H9 (cell line): ENCODE measurements around the gene ETV3L. TPM values are rescaled to one million over a fixed set of nuclear protein-coding genes. Genes with fewer than 3 reads are reported as not detected.
A peak's percentile ranks its signal among the peaks of the same experiment; 100 is the strongest.

Experiments used
- DNase-seq: peaks from one replicate; pipeline ENCODE4 v3.0.0-alpha.2; 2017
- H2AFZ ChIP-seq: one replicate; pipeline ENCODE4 v1.6.1; 2013; ENCODE audit warnings: mild to moderate bottlenecking, low read length, control low read depth, moderate library complexity
- H2AK5ac ChIP-seq: 2 replicates; pipeline ENCODE4 v1.6.1; 2013; ENCODE audit warnings: low read length, control low read depth, mixed read lengths; ENCODE audit not compliant: insufficient read length
- H2BK120ac ChIP-seq: one replicate; pipeline ENCODE4 v1.6.1; 2013; ENCODE audit warnings: low read depth, mild to moderate bottlenecking, low read length, control low read depth, inconsistent platforms; ENCODE audit not compliant: poor library complexity, severe bottlenecking
- H2BK12ac ChIP-seq: 2 replicates; pipeline ENCODE4 v1.6.1; 2013; ENCODE audit warnings: low read length, control low read depth, mixed read lengths, low read depth; ENCODE audit not compliant: insufficient read length
- H2BK15ac ChIP-seq: 2 replicates; pipeline ENCODE4 v1.6.1; 2013; ENCODE audit warnings: low read depth, low read length, control low read depth
- H2BK20ac ChIP-seq: one replicate; pipeline ENCODE4 v1.6.1; 2013; ENCODE audit warnings: low read depth, mild to moderate bottlenecking, low read length, control low read depth, inconsistent platforms; ENCODE audit not compliant: poor library complexity, severe bottlenecking
- H2BK5ac ChIP-seq: 2 replicates; pipeline ENCODE4 v1.6.1; 2013; ENCODE audit warnings: low read length, control low read depth, mixed read lengths; ENCODE audit not compliant: insufficient read length
- H3K14ac ChIP-seq: 2 replicates; pipeline ENCODE4 v1.6.1; 2013; ENCODE audit warnings: low read length, control low read depth; ENCODE audit not compliant: insufficient read depth
- H3K18ac ChIP-seq: 2 replicates; pipeline ENCODE4 v1.6.1; 2013; ENCODE audit warnings: low read depth, mild to moderate bottlenecking, mixed read lengths, low read length, control low read depth; ENCODE audit not compliant: insufficient read length
- H3K23ac ChIP-seq: 2 replicates; pipeline ENCODE4 v1.6.1; 2013; ENCODE audit warnings: low read length, control low read depth, mixed read lengths, low read depth; ENCODE audit not compliant: insufficient read length
- H3K23me2 ChIP-seq: 2 replicates; pipeline ENCODE4 v1.6.1; 2013; ENCODE audit warnings: low read depth, mild to moderate bottlenecking, mixed read lengths, low read length, control low read depth; ENCODE audit not compliant: insufficient read length, poor library complexity, severe bottlenecking
- H3K27ac ChIP-seq: 2 replicates; pipeline ENCODE4 v1.5.1; 2013; ENCODE audit warnings: low read length, control low read depth, mixed read lengths, low read depth; ENCODE audit not compliant: insufficient read length
- H3K27me3 ChIP-seq: 2 replicates; pipeline ENCODE4 v1.6.1; 2013; ENCODE audit warnings: low read length, control low read depth, inconsistent platforms; ENCODE audit not compliant: insufficient read depth
- H3K4ac ChIP-seq: 2 replicates; pipeline ENCODE4 v1.6.1; 2013; ENCODE audit warnings: low read depth, mild to moderate bottlenecking, control low read depth, inconsistent platforms, low read length, moderate library complexity
- H3K4me1 ChIP-seq: 2 replicates; pipeline ENCODE4 v1.6.1; 2013; ENCODE audit warnings: low read length, control low read depth, inconsistent platforms; ENCODE audit not compliant: insufficient read depth
- H3K4me2 ChIP-seq: 2 replicates; pipeline ENCODE4 v1.6.1; 2013; ENCODE audit warnings: low read length, control low read depth, mixed read lengths; ENCODE audit not compliant: insufficient read length, insufficient read depth
- H3K56ac ChIP-seq: 2 replicates; pipeline ENCODE4 v1.6.1; 2013; ENCODE audit warnings: low read depth, mild to moderate bottlenecking, mixed read lengths, low read length, control low read depth; ENCODE audit not compliant: insufficient read length
- H3K79me1 ChIP-seq: 2 replicates; pipeline ENCODE4 v1.6.1; 2013; ENCODE audit warnings: low read depth, mild to moderate bottlenecking, moderate library complexity, low read length, control low read depth, inconsistent platforms; ENCODE audit not compliant: insufficient read depth, poor library complexity, severe bottlenecking
- H3K79me2 ChIP-seq: 2 replicates; pipeline ENCODE4 v1.6.1; 2013; ENCODE audit warnings: low read length, control low read depth, inconsistent platforms; ENCODE audit not compliant: insufficient read depth
- H3K9ac ChIP-seq: 2 replicates; pipeline ENCODE4 v1.6.1; 2013; ENCODE audit warnings: low read length, control low read depth, mixed read lengths; ENCODE audit not compliant: insufficient read length; ENCODE audit errors: extremely low read depth
- H3K9me3 ChIP-seq: one replicate; pipeline ENCODE4 v1.6.1; 2013; ENCODE audit warnings: low read depth, low read length, inconsistent platforms; ENCODE audit not compliant: control insufficient read depth
- H3T11ph ChIP-seq: one replicate; pipeline ENCODE4 v1.6.1; 2013; ENCODE audit warnings: mild to moderate bottlenecking, low read length, control low read depth, inconsistent platforms
- H4K20me1 ChIP-seq: one replicate; pipeline ENCODE4 v1.6.1; 2013; ENCODE audit not compliant: control insufficient read depth, insufficient read length, insufficient read depth
- H4K5ac ChIP-seq: 2 replicates; pipeline ENCODE4 v1.6.1; 2013; ENCODE audit warnings: low read depth, mild to moderate bottlenecking, mixed read lengths, low read length, control low read depth; ENCODE audit not compliant: insufficient read length
- H4K8ac ChIP-seq: replicated peaks from 2 replicates; pipeline ENCODE4 v1.6.1; 2013; ENCODE audit warnings: low read length, control low read depth, mixed read lengths, low read depth; ENCODE audit not compliant: insufficient read length
- H4K91ac ChIP-seq: 2 replicates; pipeline ENCODE4 v1.6.1; 2013; ENCODE audit warnings: low read depth, mild to moderate bottlenecking, moderate library complexity, mixed read lengths, low read length, control low read depth; ENCODE audit not compliant: insufficient read length
- H3K27ac Mint-ChIP-seq, 3 experiments: 2 replicates in 2 of 3; 3 replicates in 1 of 3; pipeline ENCODE4 v1.8.0; 2020 to 2021; ENCODE audit warnings: mixed read lengths in 3 of 3, mild to moderate bottlenecking in 1 of 3, moderate library complexity in 1 of 3
- H3K27me3 Mint-ChIP-seq: 2 replicates; pipeline ENCODE4 v1.8.0; 2021; ENCODE audit warnings: low read depth, mild to moderate bottlenecking, moderate library complexity, mixed read lengths
- H3K36me3 Mint-ChIP-seq, 3 experiments: 2 replicates in 2 of 3; 3 replicates in 1 of 3; pipeline ENCODE4 v1.8.0; 2020 to 2021; ENCODE audit warnings: low read depth in 3 of 3, mixed read lengths in 3 of 3; ENCODE audit not compliant: insufficient read depth in 1 of 3
- H3K4me1 Mint-ChIP-seq, 2 experiments: 2 replicates each; pipeline ENCODE4 v1.8.0; 2020; ENCODE audit warnings: mixed read lengths in 2 of 2
- H3K4me3 Mint-ChIP-seq, 2 experiments: 2 replicates in 1 of 2; 3 replicates in 1 of 2; pipeline ENCODE4 v1.8.0; 2020 to 2021; ENCODE audit warnings: mild to moderate bottlenecking in 2 of 2, mixed read lengths in 2 of 2, moderate library complexity in 1 of 2
- H3K9me3 Mint-ChIP-seq, 2 experiments: 2 replicates in 1 of 2; 3 replicates in 1 of 2; pipeline ENCODE4 v1.8.0; 2020; ENCODE audit warnings: mild to moderate bottlenecking in 2 of 2, mixed read lengths in 2 of 2, moderate library complexity in 1 of 2
- CTCF ChIP-seq: fragments of 200-600 bp; sonication (generic); conservative IDR thresholded peaks from 3 replicates; pipeline ENCODE4 v1.8.0; 2021; ENCODE audit warnings: antibody characterized with exemption, mild to moderate bottlenecking
- WGBS: extraction: QIAGEN DNeasy Blood & Tissue Kit; methylation state at CpG from one replicate; pipeline ENCODE4 v1.1.7; 2013; ENCODE audit warnings: missing lambda C conversion rate, low lambda C conversion rate, mixed read lengths; ENCODE audit not compliant: insufficient read length; ENCODE audit errors: extremely low coverage; 5-methylcytosine and 5-hydroxymethylcytosine counted together
- total RNA-seq: library from RNA; stranded (reverse); gene quantifications from 2 replicates; pipeline ENCODE4 v1.2.1, GENCODE V29; 2021

Gene ETV3L
- total RNA-seq, 1 experiment from 2014 or later: 0.96 TPM

- peak; percentile 48 for DNase-seq
- Histone ChIP-seq H4K20me1 (no peaks in the 10 kb centered on the region), H2BK12ac (no peak overlapping the region), H2AK5ac (no peak overlapping the region), H3K9me3 (no peaks in the 10 kb centered on the region), H3K27me3 (no peaks in the 10 kb centered on the region; the same call in 1 of the 2 replicates), H4K5ac (no peak overlapping the region), H3K23me2 (no peaks in the 10 kb centered on the region), H3T11ph (no peak overlapping the region), H3K14ac (no peak overlapping the region), H3K23ac (no peak overlapping the region), H3K9ac (no peak overlapping the region), H2AFZ (no peak overlapping the region), H3K18ac (no peak overlapping the region), H3K4me1 (peaks cover 22% of the 10 kb centered on the region; the same call in 1 of the 2 replicates), H3K79me1 (no peaks in the 10 kb centered on the region), H2BK120ac (no peak overlapping the region), H3K4ac (no peak overlapping the region), H2BK20ac (no peak overlapping the region), H3K4me2 (no peak overlapping the region), H4K91ac (no peak overlapping the region), H3K56ac (no peak overlapping the region), H2BK5ac (no peak overlapping the region), H2BK15ac (no peak overlapping the region), H3K79me2 (no peaks in the 10 kb centered on the region), H3K27ac (no peak overlapping the region), H4K8ac (no peak overlapping the region)
- Mint-ChIP-seq H3K4me3 (no peak overlapping the region), H3K9me3 (no peaks in the 10 kb centered on the region), H3K36me3 (no peaks in the 10 kb centered on the region), H3K27me3 (peaks cover 19% of the 10 kb centered on the region), H3K4me1 (peaks cover 76 to 82% of the 10 kb centered on the region in 2 experiments), H3K27ac (peak overlapping the region; percentile 70 to 92 (median 89); a peak in 5 of 7 replicates)
- TF ChIP-seq CTCF: no peak
- WGBS: no CpG with 5 or more reads among the region's 3 CpGs
Observed at GRCh38 chr1:157113631-157114030, 14.0 kb upstream of the ETV3L start.
